Prostate gland (tissue), 2 donors: Measurements from ENCODE around the gene IFNG.

Experiments
- POLR2A ChIP-seq: fragments of 450-650 bp; IDR thresholded peaks from one replicate; pipeline ENCODE4 v1.6.1; 2016; ENCODE audit warnings: antibody characterized with exemption, mild to moderate bottlenecking
- TF ChIP-seq, protein P1 (sequence below), 4 experiments: fragments of 200-600 bp in 2 of 4; fragments of 450-650 bp in 2 of 4; sonication (generic) in 2 of 4; IDR thresholded peaks; 1 replicate in 3 of 4; 2 replicates in 1 of 4; pipeline ENCODE4 v1.5.1; 2016 to 2019; ENCODE audit warnings: antibody characterized with exemption in 4 of 4, mild to moderate bottlenecking in 2 of 4, moderate library complexity in 2 of 4

DNA sequence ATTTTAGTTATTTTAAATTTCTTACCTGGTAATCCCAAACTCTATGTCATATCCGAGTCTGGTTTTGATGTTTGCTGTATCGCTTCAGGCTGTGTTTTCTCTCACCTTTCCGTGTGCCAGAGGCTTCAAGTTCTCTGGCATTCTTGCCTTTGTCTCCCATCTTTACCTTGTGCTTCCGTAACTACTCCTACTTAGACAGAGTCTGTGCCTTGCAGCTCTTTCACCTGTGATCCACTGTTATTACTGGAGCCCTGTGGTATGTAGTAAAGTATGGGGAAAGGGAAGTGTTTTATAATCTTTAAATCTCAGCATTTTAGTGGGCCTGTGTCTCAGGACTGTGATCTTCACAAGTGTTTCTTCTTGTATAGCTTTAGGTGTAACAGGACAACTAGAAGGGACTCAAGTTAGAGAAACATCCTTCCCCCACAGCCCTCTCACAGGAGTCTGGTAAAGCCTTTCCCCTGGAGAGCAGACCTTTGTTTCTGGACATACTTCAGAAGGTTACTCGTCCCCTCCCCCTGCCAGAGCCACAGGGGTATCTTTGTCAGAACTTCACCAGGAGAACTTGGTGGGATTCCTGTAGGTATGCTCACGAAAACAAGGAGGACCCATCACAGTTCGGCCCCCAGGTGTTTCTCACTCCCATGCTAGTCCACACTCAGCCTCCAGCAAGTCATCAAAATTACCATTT lies 11.1 kb downstream of the IFNG start:
- TF ChIP-seq, protein P1, sequence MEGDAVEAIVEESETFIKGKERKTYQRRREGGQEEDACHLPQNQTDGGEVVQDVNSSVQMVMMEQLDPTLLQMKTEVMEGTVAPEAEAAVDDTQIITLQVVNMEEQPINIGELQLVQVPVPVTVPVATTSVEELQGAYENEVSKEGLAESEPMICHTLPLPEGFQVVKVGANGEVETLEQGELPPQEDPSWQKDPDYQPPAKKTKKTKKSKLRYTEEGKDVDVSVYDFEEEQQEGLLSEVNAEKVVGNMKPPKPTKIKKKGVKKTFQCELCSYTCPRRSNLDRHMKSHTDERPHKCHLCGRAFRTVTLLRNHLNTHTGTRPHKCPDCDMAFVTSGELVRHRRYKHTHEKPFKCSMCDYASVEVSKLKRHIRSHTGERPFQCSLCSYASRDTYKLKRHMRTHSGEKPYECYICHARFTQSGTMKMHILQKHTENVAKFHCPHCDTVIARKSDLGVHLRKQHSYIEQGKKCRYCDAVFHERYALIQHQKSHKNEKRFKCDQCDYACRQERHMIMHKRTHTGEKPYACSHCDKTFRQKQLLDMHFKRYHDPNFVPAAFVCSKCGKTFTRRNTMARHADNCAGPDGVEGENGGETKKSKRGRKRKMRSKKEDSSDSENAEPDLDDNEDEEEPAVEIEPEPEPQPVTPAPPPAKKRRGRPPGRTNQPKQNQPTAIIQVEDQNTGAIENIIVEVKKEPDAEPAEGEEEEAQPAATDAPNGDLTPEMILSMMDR (IDR thresholded peaks at IDR 0.05): no peak
- no peak for TF ChIP-seq POLR2A
